ENCODE measurements around the gene APBB2. TPM values are rescaled to one million over a fixed set of nuclear protein-coding genes. Genes with fewer than 3 reads are reported as not detected.

The APBB2 gene
- total and polyA plus RNA-seq, 2 of the 8 experiments (the other 6 are each of a cell fraction or from before 2014, with no cell fraction given) = 58.7 to 59.4 TPM

- no peak overlapping the region for H2BK120ac ChIP-seq (replicated peaks; ENCODE audit: low read depth, low read length)
- H3K4me2 ChIP-seq (ENCODE audit: insufficient read depth in 1 of 2, low read depth in 2 of 2, low read length in 2 of 2) = no peak overlapping the region
- no peak overlapping the region for H3K4ac ChIP-seq (replicated peaks; ENCODE audit: insufficient read length, low read depth, low read length)
- H3K9ac ChIP-seq (replicated peaks in 1 of 4; ENCODE audit: extremely low read depth in 1 of 4, low read depth in 3 of 4, low read length in 3 of 4) = no peak overlapping the region
- H4K91ac ChIP-seq (replicated peaks; ENCODE audit: insufficient read length, low read length) = no peak overlapping the region
- CTCF ChIA-PET (ENCODE audit: partially characterized antibody) = interaction anchor here (1.2 to 2.3 kb wide), 3 partner anchors 9 to 98 kb away, joined by 3 to 5 read pairs (median 5); no protein-coding TSS in a partner anchor
- 0 out of 2 replicates have a peak, but pooled peaks cover 2% of the 10 kb centered on the region for H3K79me1 ChIP-seq (ENCODE audit: low read depth, low read length)
- H3K14ac ChIP-seq (ENCODE audit: insufficient read length) = no peak overlapping the region
- DNase-seq (ENCODE audit: low read depth in 1 of 2, low spot score in 2 of 2) = no peak
- H3K4me3 ChIP-seq (ENCODE audit: extremely low read depth in 1 of 4, insufficient read depth in 2 of 4, low read depth in 3 of 4, low read length in 4 of 4) = no peak overlapping the region
- POLR2A ChIA-PET (ENCODE audit: partially characterized antibody) = interaction anchor here (0.6 kb wide), 1 partner anchor 70 kb away, joined by 4 read pairs; no protein-coding TSS in a partner anchor
- WGBS, 2 experiments (ENCODE audit: extremely low coverage in 1 of 2, insufficient coverage in 1 of 2, insufficient read length in 1 of 2, insufficient replicate concordance in 2 of 2, low coverage in 1 of 2, low lambda C conversion rate in 2 of 2, missing lambda C conversion rate in 1 of 2) = 74% methylated on average over 1 of the region's 1 CpG; no CpG with 5 or more reads in 1 of the 2 experiments
- H3K23ac ChIP-seq (ENCODE audit: insufficient read length) = no peak overlapping the region
- no peak overlapping the region for H4K8ac ChIP-seq (ENCODE audit: extremely low read depth, insufficient read depth, low read length)
- H2AK5ac ChIP-seq (ENCODE audit: low read depth, low read length) = no peak overlapping the region
- H2BK5ac ChIP-seq (ENCODE audit: low read depth, low read length) = no peak overlapping the region
- H2AFZ ChIP-seq (ENCODE audit: low read length) = no peak overlapping the region
- H3K79me2 ChIP-seq (ENCODE audit: control insufficient read depth in 1 of 2, insufficient read depth in 2 of 2, low read length in 2 of 2) = peaks cover 0 to 9% of the 10 kb centered on the region in 2 experiments; a peak in 1 of 4 replicates
- no peak overlapping the region for H2BK15ac ChIP-seq (ENCODE audit: low read length)
- H3K27ac ChIP-seq (ENCODE audit: low read depth, low read length) = no peak overlapping the region
- peaks cover 0 to 2% (median 0%) of the 10 kb centered on the region in 4 experiments; a peak in 2 of 7 replicates for H3K4me1 ChIP-seq (replicated peaks in 1 of 4; ENCODE audit: control insufficient read depth in 3 of 4, insufficient read depth in 4 of 4, low read length in 3 of 4)
- no peak overlapping the region for H2BK20ac ChIP-seq (ENCODE audit: low read length)
- FAIRE-seq = no peak
- no peaks in the 10 kb centered on the region for H3K9me3 ChIP-seq (ENCODE audit: insufficient read depth in 2 of 2, low read depth in 1 of 2, low read length in 1 of 2)
- no peaks in the 10 kb centered on the region for H3K23me2 ChIP-seq (ENCODE audit: low read depth, low read length)
- H3K18ac ChIP-seq (ENCODE audit: extremely low read depth, low read length) = no peak overlapping the region
- H3K56ac ChIP-seq (replicated peaks; ENCODE audit: insufficient read length, low read depth, low read length) = no peak overlapping the region
- no peaks in the 10 kb centered on the region for H3K27me3 ChIP-seq (replicated peaks in 1 of 4; ENCODE audit: control insufficient read depth in 3 of 4, extremely low read depth in 1 of 4, insufficient read depth in 3 of 4, low read length in 3 of 4)
- H4K20me1 ChIP-seq (replicated peaks in 1 of 2; ENCODE audit: control insufficient read depth in 1 of 2, insufficient read depth in 2 of 2, low read length in 2 of 2) = no peaks in the 10 kb centered on the region
- no peaks in the 10 kb centered on the region for H3K36me3 ChIP-seq (ENCODE audit: control insufficient read depth in 2 of 4, insufficient read depth in 4 of 4, low read length in 3 of 4)
- no peak overlapping the region for H2BK12ac ChIP-seq (ENCODE audit: low read depth, low read length)
- H4K5ac ChIP-seq (ENCODE audit: insufficient read length, low read depth, low read length) = no peak overlapping the region
- TF ChIP-seq CBX8 (IDR thresholded peaks at IDR 0.05; ENCODE audit: borderline replicate concordance, low read depth, low read length) (no peak), RXRA (IDR thresholded peaks at IDR 0.05; ENCODE audit: insufficient read depth, low read depth, low read length) (no peak), SP4 (IDR thresholded peaks at IDR 0.05; ENCODE audit: low read length) (no peak), ATF3 (IDR thresholded peaks at IDR 0.05; ENCODE audit: insufficient read depth, low read depth, low read length) (no peak), KDM1A (IDR thresholded peaks at IDR 0.05; ENCODE audit: borderline replicate concordance, low read length) (no peak), CREB1 (IDR thresholded peaks at IDR 0.05) (no peak), ZNF274 (IDR thresholded peaks at IDR 0.05; ENCODE audit: borderline replicate concordance, extremely low read depth, low read length) (no peak), RBBP5 (IDR thresholded peaks at IDR 0.05; ENCODE audit: borderline replicate concordance, low read depth, low read length) (no peak), KDM5A (IDR thresholded peaks at IDR 0.05; ENCODE audit: low read length) (no peak), POLR2AphosphoS5 (IDR thresholded peaks at IDR 0.05; ENCODE audit: low read depth, low read length) (no peak), JUND (IDR thresholded peaks at IDR 0.05; ENCODE audit: low read length) (no peak), GABPA (IDR thresholded peaks at IDR 0.05; ENCODE audit: borderline replicate concordance, insufficient read depth, low read length) (no peak), SUZ12 (IDR thresholded peaks at IDR 0.05; ENCODE audit: low read length) (no peak), MAX (IDR thresholded peaks at IDR 0.05) (no peak)
Measured at GRCh38 chr4:41077628-41078027, 136.7 kb downstream of the APBB2 start.

Measured in H1 (cell line).